Brain microvascular endothelial cell (primary cell): ENCODE measurements around the gene MSL1.

ENCODE experiments used
- DNase-seq: peaks from one replicate; pipeline ENCODE4 v3.0.0-alpha.2; 2020
- H3K27ac ChIP-seq: fragments of 250-450 bp; sonication (Bioruptor Pico); 2 replicates; pipeline ENCODE4 v1.5.1; 2020; ENCODE audit warnings: mild to moderate bottlenecking, moderate library complexity
- H3K27me3 ChIP-seq: fragments of 250-450 bp; sonication (Bioruptor Pico); replicated peaks from 2 replicates; pipeline ENCODE4 v1.5.1; 2020; ENCODE audit warnings: mild to moderate bottlenecking
- H3K36me3 ChIP-seq: fragments of 250-450 bp; sonication (Bioruptor Pico); replicated peaks from 2 replicates; pipeline ENCODE4 v1.5.1; 2020; ENCODE audit warnings: mild to moderate bottlenecking
- H3K4me3 ChIP-seq: 2 replicates; pipeline ENCODE4 v1.5.1; 2011; ENCODE audit warnings: low read depth, mild to moderate bottlenecking, control low read depth, low read length, moderate library complexity
- in situ Hi-C: cut with HindIII; loops from 2 replicates; pipeline ENCODE4 v1.10.0; 2017; ENCODE audit warnings: low sequenced_read_pairs, low pct_ligation_motif_present
- TF ChIP-seq, protein P1 (sequence below): IDR thresholded peaks from 2 replicates; pipeline ENCODE4 v1.5.1; 2011; ENCODE audit warnings: low read depth, mild to moderate bottlenecking, moderate library complexity, low read length, control low read depth, inconsistent platforms; ENCODE audit errors: missing control alignments

The MSL1 gene

DNA sequence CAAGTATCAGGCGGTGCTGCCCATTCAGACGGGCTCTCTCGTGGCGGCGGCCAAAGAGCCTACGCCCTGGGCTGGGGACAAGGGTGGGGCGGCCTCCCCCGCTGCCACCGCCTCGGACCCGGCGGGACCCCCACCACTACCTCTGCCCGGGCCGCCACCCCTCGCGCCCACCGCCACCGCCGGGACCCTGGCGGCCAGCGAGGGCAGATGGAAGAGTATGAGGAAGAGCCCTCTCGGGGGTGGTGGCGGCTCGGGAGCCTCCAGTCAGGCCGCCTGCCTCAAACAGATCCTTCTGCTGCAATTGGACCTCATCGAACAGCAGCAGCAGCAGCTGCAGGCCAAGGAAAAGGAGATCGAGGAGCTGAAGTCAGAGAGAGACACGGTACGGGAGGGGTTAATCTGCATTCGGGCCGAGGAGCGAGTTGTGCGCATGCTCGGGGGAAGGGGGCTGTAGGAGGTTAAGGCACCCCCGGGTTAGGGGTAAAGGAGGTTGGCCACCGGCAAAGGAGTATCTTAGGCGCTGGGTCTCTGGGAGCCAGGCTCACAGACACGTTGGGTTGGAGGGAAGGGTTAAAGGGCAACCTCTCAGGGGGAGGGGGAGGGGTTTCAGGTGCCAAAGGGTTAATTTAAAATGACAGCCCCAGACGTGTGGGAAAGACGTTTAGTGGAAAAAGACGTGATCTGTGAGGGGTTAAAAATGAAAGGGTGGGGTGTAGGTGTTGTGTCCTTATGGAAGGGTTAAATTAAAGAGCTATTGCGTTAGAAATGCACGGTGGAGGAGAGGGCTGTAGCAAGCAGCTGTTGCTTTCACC, 1.4 kb downstream of the MSL1 start:
- no peaks in the 10 kb centered on the region for H3K27me3 ChIP-seq
- H3K27ac ChIP-seq = peak overlapping the region; percentile 83
- TF ChIP-seq, protein P1, sequence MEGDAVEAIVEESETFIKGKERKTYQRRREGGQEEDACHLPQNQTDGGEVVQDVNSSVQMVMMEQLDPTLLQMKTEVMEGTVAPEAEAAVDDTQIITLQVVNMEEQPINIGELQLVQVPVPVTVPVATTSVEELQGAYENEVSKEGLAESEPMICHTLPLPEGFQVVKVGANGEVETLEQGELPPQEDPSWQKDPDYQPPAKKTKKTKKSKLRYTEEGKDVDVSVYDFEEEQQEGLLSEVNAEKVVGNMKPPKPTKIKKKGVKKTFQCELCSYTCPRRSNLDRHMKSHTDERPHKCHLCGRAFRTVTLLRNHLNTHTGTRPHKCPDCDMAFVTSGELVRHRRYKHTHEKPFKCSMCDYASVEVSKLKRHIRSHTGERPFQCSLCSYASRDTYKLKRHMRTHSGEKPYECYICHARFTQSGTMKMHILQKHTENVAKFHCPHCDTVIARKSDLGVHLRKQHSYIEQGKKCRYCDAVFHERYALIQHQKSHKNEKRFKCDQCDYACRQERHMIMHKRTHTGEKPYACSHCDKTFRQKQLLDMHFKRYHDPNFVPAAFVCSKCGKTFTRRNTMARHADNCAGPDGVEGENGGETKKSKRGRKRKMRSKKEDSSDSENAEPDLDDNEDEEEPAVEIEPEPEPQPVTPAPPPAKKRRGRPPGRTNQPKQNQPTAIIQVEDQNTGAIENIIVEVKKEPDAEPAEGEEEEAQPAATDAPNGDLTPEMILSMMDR = no peak
- in situ Hi-C loops = no loop called here
- no peak for DNase-seq
- peak overlapping the region; percentile 95 for H3K4me3 ChIP-seq
- H3K36me3 ChIP-seq = peaks cover 24% of the 10 kb centered on the region

- in situ Hi-C loops = no loop called here
- peaks cover 29% of the 10 kb centered on the region for H3K36me3 ChIP-seq
- no peak for DNase-seq
Observed at GRCh38 chr17:40123811-40124114, 2.0 kb downstream of the MSL1 start.

DNA sequence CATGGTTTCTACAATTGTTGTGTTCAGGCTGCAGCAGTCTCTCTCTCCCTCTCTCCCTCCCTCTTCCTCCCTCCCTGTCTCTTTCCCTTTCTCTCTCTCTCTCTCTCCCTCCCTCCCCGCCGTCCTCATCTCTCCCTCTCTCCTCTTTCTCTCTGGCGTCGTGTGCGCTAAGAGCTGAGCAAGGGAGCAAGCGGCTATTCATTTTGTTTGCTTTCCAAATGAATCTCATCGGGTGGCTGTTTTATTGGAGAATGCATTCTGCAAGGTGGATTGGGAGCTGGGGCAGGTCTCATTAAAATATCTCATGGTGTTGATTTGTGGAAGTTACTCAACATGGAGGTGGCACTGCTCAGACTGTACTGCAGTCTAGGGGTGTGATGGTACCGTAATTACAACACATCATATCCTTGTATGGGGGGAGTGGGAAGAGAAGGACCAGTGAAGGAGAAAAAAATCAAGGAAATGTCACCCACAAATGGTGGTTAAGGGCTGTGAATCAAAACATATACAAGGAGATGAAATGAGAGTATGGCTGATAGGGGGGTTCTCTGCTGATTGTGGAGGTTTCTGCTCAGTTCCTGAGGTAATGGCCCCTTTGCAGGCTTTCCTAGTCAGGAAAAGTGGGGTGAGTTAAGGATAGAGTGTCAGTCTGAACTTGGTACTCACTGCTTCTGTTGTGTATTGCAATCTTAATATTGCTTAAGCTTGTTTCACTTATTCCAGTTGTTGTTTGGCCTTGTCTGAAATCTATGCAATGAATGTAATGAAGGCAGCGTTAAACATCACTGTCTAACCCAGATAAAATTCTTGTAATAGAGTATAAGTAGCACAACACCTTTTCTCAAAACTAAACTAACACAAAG, 2.7 kb downstream of the MSL1 start:
- no peak overlapping the region for H3K27ac ChIP-seq
- in situ Hi-C loops = no loop called here
- H3K27me3 ChIP-seq = no peaks in the 10 kb centered on the region
- TF ChIP-seq, protein P1 = no peak
- DNase-seq = no peak
- peak overlapping the region; percentile 95 for H3K4me3 ChIP-seq
- peaks cover 35% of the 10 kb centered on the region for H3K36me3 ChIP-seq

More at GRCh38 chr17:40123811-40124114, 2.0 kb downstream of the MSL1 start:
- H3K4me3 ChIP-seq = peak overlapping the region; percentile 95
- no peaks in the 10 kb centered on the region for H3K27me3 ChIP-seq
- TF ChIP-seq, protein P1 = no peak
- H3K27ac ChIP-seq = no peak overlapping the region

- in situ Hi-C loops = no loop called here
- no peak overlapping the region for H3K4me3 ChIP-seq
- TF ChIP-seq, protein P1 = peak; percentile 8
- H3K27me3 ChIP-seq = no peaks in the 10 kb centered on the region
- H3K27ac ChIP-seq = no peak overlapping the region
- H3K36me3 ChIP-seq = peaks cover 82% of the 10 kb centered on the region
- DNase-seq = no peak
Observed at GRCh38 chr17:40129498-40129897, 7.7 kb downstream of the MSL1 start.

DNA sequence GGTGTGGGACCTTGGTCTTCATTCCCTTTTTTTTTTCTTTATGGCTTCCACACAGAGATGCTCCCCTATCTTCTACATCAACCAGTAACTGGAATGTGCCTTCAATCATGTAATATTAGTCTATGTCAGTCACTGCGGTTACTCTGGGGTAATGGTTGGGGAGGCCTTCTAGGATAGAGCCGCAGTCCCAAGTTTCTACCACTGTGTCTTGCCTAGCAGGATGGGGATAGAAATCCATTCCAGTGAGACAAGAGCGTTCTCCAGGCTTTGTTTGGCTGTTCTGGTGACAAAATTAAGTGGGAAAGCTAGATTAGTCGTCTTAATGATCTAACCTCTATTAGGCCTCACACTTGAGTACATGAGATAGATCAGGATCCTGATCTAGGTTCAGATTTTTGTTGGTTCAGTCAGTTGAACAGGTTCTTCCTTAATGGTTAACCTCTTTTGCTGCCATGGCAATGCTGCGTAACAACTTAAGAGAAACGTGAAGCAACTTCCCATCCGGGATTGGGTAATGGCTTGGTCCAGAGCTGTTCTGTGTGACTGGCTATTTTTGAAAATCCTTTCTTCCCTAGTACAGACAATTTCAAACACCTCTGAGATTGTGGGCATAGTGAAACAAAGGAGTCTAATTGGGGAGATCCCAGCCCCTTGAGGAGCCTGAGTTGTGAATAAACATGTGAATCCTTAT, 8.7 kb downstream of the MSL1 start:
- in situ Hi-C loops = no loop called here
- no peak for DNase-seq
- Histone ChIP-seq H3K27me3 (no peaks in the 10 kb centered on the region), H3K36me3 (peaks cover 87% of the 10 kb centered on the region), H3K4me3 (no peak overlapping the region), H3K27ac (no peak overlapping the region)
- TF ChIP-seq, protein P1 = no peak
